Activated CD4-positive, alpha-beta T cell treated with anti-CD3 and anti-CD28 coated beads, Interleukin-2, amount 10 ng/mL, durations not matched to agents 7 days and 5 days (primary cell): ENCODE results near the gene FBLIM1. TPM values are rescaled to one million over a fixed set of nuclear protein-coding genes. Genes with fewer than 3 reads are reported as not detected.

Source experiments
- CTCF ChIA-PET: fragments of 350-600 bp; sonication (Branson Sonifier 250); formaldehyde crosslinking; loops from one replicate; lab custom pipeline; 2021; ENCODE audit warnings: antibody characterized with exemption; lab: Charles Lee
- POLR2A ChIA-PET: fragments of 350-600 bp; sonication (Branson Sonifier 250); formaldehyde crosslinking; loops from one replicate; lab custom pipeline; 2021; ENCODE audit warnings: antibody characterized with exemption; lab: Charles Lee
- DNase-seq: peaks from one replicate; pipeline ENCODE4 v3.0.0-alpha.2; 2020
- H3K27ac Mint-ChIP-seq: one replicate; pipeline ENCODE4 v1.8.0; 2021; ENCODE audit warnings: mild to moderate bottlenecking, moderate library complexity, mixed read lengths
- H3K27me3 Mint-ChIP-seq: one replicate; pipeline ENCODE4 v1.8.0; 2021; ENCODE audit warnings: mixed read lengths
- H3K36me3 Mint-ChIP-seq: one replicate; pipeline ENCODE4 v1.8.0; 2021; ENCODE audit warnings: low read depth, mixed read lengths
- H3K4me1 Mint-ChIP-seq: one replicate; pipeline ENCODE4 v1.8.0; 2021; ENCODE audit warnings: mixed read lengths
- H3K4me3 Mint-ChIP-seq: one replicate; pipeline ENCODE4 v1.8.0; 2021; ENCODE audit warnings: mild to moderate bottlenecking, moderate library complexity, mixed read lengths
- H3K9me3 Mint-ChIP-seq: one replicate; pipeline ENCODE4 v1.8.0; 2021; ENCODE audit warnings: mixed read lengths
- total RNA-seq, 2 experiments: library from RNA; stranded (reverse); gene quantifications; one replicate each; pipeline ENCODE4 v1.2.3, GENCODE V29; 2021

The FBLIM1 gene
- total RNA-seq, 2 experiments from 2014 or later = 0.12 TPM; not detected in 1

DNA sequence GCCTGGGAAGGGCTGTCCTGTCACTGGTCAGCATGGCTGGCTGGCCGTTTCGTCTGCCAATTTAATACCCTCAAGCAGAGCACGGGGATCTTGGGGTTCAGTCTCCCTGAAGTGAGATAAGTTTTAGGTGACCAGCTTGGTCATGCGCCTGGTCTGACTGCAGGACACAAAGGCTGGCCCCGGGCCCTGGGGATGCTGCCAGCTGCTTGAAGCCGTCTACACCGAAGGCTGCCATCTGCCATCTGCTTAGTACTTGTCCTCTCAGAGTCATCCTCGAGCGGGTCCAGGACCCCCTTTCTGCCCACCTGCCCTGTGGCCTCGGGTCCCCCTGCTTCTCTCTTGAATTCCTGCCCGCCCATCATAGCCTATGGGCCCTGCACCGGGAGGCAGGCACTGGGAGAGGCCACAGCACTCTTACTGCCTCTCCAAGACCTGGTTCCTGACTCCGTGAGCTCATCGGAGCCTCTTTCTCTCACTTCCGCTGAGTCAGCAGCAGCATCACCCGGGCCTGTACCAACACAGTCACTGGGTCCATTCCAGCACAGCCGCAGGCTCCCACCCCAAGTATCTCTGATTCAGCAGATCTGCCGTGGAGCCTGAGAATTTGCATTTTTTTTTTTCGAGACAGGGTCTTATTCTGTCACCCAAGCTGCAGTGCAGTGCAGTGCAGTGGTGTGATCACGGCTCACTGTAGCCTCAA is 7.0 kb downstream of the FBLIM1 start:
- no peak for DNase-seq
- Mint-ChIP-seq H3K27me3 (peaks cover 11% of the 10 kb centered on the region), H3K4me3 (no peak overlapping the region), H3K9me3 (no peaks in the 10 kb centered on the region), H3K4me1 (no peaks in the 10 kb centered on the region), H3K27ac (no peak overlapping the region), H3K36me3 (no peaks in the 10 kb centered on the region)
- ChIA-PET POLR2A (no interaction called here), CTCF (interaction anchor here (0.6 to 1.2 kb wide), 3 partner anchors 10 to 26 kb away, joined by 3 to 5 read pairs (median 3); no protein-coding TSS in a partner anchor)

DNA sequence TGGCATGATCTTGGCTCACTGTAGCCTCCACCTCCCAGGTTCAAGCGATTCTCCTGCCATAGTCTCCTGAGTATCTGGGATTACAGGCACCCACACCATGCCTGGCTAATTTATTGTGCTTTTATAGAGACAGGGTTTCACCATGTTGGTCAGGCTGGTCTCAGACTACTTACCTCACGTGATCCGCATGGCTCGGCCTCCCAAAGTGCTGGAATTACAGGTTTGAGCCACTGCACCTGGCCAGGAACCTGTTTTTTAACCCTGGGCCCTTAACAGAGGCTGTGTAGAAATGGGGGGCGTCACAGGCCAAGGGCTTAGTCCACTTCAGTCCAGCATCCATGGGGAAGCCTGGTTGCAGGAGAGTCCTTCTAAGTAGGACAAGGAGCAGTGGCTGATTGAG is 9.3 kb downstream of the FBLIM1 start:
- Mint-ChIP-seq H3K36me3 (no peaks in the 10 kb centered on the region), H3K27ac (no peak overlapping the region), H3K27me3 (peaks cover 6% of the 10 kb centered on the region), H3K4me1 (no peaks in the 10 kb centered on the region), H3K4me3 (no peak overlapping the region), H3K9me3 (no peaks in the 10 kb centered on the region)
- no peak for DNase-seq
- ChIA-PET POLR2A (no interaction called here), CTCF (no interaction called here)

DNA sequence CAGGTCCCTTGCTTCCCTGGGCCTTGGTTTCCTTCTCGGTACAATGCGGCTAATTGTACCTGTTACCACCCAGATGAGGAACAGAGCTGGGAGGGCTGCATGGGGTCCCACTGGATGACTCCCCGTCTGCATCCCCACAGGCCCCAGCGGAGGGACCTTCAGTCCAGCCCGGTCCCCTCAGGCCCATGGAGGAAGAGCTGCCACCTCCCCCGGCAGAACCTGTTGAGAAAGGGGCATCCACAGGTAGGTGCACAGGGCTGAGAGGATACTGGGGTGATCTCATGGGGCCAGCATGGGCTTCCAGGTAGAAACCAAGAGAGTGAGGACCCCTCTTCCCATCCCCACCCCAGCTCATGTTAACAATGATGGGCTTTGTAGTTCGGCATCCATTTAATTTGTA is 9.8 kb downstream of the FBLIM1 start:
- H3K9me3 Mint-ChIP-seq = no peaks in the 10 kb centered on the region
- POLR2A ChIA-PET = no interaction called here
- no peak overlapping the region for H3K4me3 Mint-ChIP-seq

DNA sequence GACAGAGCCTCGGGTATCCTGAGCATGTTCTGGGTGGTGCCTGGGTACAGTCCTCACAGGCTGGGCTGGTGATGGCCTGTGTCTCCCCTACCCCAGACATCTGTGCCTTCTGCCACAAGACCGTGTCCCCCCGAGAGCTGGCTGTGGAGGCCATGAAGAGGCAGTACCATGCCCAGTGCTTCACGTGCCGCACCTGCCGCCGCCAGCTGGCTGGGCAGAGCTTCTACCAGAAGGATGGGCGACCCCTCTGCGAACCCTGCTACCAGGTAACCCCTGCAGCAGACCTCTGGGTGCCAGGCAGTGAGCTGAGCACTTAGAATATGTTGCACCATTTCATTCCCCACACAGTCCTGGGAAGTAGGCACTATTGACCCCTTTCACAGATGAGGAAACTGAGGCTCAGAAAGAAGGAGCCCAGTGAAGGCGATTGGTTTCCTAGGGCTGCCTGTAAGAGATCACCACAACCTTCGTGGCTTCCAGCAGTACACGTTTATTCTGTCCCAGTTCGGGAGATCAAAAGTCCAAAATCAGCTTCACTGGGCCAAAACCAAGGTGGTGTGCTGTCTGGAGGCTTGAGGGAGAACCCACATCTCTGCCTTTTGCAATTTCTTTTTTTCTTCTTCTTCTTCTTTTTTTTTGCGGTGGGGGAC is 11.8 kb downstream of the FBLIM1 start:
- ChIA-PET POLR2A (no interaction called here), CTCF (interaction anchor here (0.6 kb wide), 3 partner anchors 10 to 75 kb away, joined by 3 to 5 read pairs (median 3); no protein-coding TSS in a partner anchor)
- Mint-ChIP-seq H3K4me3 (no peak overlapping the region), H3K36me3 (no peaks in the 10 kb centered on the region), H3K27ac (no peak overlapping the region), H3K27me3 (peaks cover 6% of the 10 kb centered on the region), H3K4me1 (no peaks in the 10 kb centered on the region), H3K9me3 (no peaks in the 10 kb centered on the region)
- no peak for DNase-seq

More for the DNA sequence above, 9.8 kb downstream of the FBLIM1 start:
- Mint-ChIP-seq H3K36me3 (no peaks in the 10 kb centered on the region), H3K27me3 (peaks cover 6% of the 10 kb centered on the region), H3K4me1 (no peaks in the 10 kb centered on the region), H3K27ac (no peak overlapping the region)
- no peak for DNase-seq
- CTCF ChIA-PET = no interaction called here

DNA sequence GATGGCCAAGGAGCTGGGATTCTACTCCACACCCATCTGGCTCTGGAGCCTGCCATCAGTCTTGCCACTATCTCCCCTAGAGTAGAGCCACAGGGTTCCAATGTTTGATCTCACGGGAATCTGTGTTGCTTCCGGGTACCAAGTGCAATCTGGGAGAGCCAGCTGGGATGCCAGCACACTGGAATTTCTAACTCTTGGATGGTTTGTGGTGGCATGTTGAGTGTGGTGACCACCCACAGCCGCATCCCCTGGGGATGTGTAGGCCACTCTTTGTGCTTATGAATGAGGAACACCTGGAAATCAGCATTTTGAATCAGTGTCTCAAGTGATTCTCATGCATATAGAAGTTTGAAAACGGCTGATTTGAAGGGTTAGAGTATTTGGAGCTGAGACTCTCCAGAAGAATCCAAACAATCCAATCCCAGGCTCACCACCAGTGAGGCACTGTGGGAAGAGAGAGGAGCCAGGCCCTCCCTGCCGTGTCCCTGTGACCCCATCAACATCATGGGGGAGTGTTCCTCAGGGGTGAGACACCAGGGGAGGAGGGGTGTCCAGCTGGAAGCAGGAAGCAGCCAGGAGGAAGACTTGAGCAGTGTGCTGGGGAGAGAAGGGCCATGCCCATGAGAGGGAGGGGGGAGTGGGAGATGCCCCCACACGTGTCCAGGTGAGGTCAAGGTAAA is 13.4 kb downstream of the FBLIM1 start:
- CTCF ChIA-PET = interaction anchor here (0.6 to 0.8 kb wide), 2 partner anchors 86 to 167 kb away, joined by 3 read pairs; no protein-coding TSS in a partner anchor
- Mint-ChIP-seq H3K27ac (no peak overlapping the region), H3K27me3 (peaks cover 6% of the 10 kb centered on the region), H3K9me3 (no peaks in the 10 kb centered on the region), H3K4me1 (no peaks in the 10 kb centered on the region), H3K4me3 (no peak overlapping the region), H3K36me3 (no peaks in the 10 kb centered on the region)
- POLR2A ChIA-PET = no interaction called here
- no peak for DNase-seq

DNA sequence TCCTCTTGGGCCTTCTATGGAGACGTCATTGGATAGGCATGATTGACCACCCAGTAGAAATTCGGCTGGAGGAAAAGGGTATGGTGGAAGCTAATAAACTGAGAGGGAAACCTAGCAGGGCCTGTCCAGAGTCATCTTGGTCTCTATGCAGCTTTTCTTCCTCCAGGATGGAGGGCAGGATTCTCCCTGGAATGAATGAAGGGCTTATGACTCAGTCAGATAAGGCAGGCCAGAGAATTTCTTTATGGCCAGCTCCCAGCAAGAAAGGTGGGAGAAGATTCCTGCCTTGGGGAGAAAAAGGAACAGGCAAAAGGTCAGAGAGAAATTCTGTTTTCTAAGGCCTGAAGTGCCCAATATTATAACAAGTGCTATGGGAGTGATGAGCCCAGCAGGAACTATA is 17.1 kb downstream of the FBLIM1 start:
- H3K4me3 Mint-ChIP-seq = no peak overlapping the region
- H3K4me1 Mint-ChIP-seq = no peaks in the 10 kb centered on the region
- peaks cover 6% of the 10 kb centered on the region for H3K27me3 Mint-ChIP-seq
- H3K36me3 Mint-ChIP-seq = no peaks in the 10 kb centered on the region
- no peak for DNase-seq
- CTCF ChIA-PET = interaction anchor here (0.6 to 2.3 kb wide), 5 partner anchors 10 to 57 kb away, joined by 3 to 7 read pairs (median 3); no protein-coding TSS in a partner anchor
- H3K27ac Mint-ChIP-seq = no peak overlapping the region
- POLR2A ChIA-PET = no interaction called here
- no peaks in the 10 kb centered on the region for H3K9me3 Mint-ChIP-seq

DNA sequence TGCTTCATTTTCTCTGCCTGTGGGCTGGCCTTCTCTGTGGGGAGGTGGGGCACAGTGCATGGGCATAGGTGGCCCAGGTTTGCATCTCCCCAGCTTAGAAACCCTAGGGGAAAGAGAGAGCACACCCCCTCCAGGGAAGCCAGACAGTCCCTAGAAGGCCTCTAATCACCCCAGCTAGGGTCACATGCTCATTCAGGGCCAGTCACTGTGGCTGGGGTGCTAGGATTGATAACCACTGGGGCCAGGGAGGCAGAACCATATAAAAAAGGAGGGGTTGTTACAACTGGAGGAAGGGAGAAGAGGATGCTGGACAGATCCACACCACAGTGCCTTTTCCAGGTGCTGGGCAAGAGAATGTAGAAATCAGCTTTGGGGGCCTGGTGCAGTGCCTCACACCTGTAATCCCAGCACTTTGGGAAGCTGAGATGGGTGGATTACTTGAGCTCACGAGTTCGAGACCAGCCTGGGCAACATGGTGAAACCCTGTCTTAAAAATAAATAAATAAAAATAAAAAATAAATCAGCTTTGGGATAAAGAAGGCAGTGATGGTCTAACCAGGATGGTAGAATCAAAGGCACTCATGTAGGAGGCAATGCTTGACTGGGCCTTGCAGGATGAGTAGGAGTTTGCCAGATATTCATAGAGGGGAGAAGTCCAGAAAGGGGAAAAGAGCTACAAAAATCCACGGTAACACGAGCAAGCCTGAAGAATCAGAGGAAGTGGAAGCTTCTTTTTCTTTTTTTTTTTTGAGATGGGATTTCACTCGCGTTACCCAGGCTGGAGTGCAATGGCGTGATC is 19.5 kb downstream of the FBLIM1 start:
- Mint-ChIP-seq H3K9me3 (no peaks in the 10 kb centered on the region), H3K27me3 (no peaks in the 10 kb centered on the region), H3K36me3 (no peaks in the 10 kb centered on the region), H3K4me3 (no peak overlapping the region), H3K27ac (no peak overlapping the region), H3K4me1 (no peaks in the 10 kb centered on the region)
- ChIA-PET CTCF (interaction anchor here (0.6 to 0.7 kb wide), 2 partner anchors 119 to 485 kb away, joined by 3 to 5 read pairs; no protein-coding TSS in a partner anchor), POLR2A (no interaction called here)
- DNase-seq = no peak

DNA sequence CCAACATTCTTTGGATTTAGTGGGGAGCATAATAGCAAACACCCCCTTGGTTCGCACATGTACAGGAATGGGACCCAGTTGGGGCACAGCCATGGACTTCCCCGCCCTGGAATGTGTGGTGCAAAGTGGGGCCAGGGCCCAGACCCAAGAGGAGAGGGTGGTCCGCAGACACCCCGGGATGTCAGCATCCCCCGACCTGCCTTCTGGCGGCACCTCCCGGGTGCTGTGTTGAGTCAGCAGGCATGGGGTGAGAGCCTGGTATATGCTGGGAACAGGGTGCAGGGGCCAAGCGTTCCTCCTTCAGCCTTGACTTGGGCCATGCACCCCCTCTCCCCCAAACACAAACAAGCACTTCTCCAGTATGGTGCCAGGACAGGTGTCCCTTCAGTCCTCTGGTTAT is 27.1 kb downstream of the FBLIM1 start:
- Mint-ChIP-seq H3K9me3 (no peaks in the 10 kb centered on the region), H3K4me1 (no peaks in the 10 kb centered on the region), H3K36me3 (no peaks in the 10 kb centered on the region), H3K27ac (no peak overlapping the region), H3K4me3 (no peak overlapping the region), H3K27me3 (peaks cover 3% of the 10 kb centered on the region)
- DNase-seq = no peak
- POLR2A ChIA-PET = no interaction called here
- CTCF ChIA-PET = no interaction called here

DNA sequence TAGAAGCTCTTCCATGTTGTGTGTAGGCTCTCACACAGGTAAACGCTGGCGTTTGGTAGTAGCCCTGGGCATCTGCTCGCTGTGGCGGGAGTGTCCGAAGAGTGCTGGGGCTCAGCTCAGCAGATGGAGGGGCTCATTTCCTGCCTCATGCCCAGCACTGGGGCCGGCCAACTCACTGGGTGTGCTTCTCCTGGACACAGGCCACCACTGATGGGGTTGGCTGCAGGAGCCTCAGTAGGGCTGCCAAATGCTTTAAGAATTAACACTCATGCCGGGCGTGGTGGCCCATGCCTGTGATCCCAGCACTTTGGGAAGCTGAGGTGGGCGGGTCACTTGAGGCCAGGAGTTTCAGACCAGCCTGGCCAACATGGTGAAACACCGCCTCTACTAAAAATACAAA is 28.0 kb downstream of the FBLIM1 start:
- DNase-seq = no peak
- no peak overlapping the region for H3K27ac Mint-ChIP-seq
- ChIA-PET CTCF (interaction anchor here (1.6 kb wide), 1 partner anchor 208 kb away, joined by 4 read pairs; no protein-coding TSS in a partner anchor), POLR2A (no interaction called here)
- H3K4me1 Mint-ChIP-seq = no peaks in the 10 kb centered on the region
- H3K4me3 Mint-ChIP-seq = no peak overlapping the region
- no peaks in the 10 kb centered on the region for H3K9me3 Mint-ChIP-seq
- H3K27me3 Mint-ChIP-seq = peaks cover 3% of the 10 kb centered on the region
- H3K36me3 Mint-ChIP-seq = no peaks in the 10 kb centered on the region

DNA sequence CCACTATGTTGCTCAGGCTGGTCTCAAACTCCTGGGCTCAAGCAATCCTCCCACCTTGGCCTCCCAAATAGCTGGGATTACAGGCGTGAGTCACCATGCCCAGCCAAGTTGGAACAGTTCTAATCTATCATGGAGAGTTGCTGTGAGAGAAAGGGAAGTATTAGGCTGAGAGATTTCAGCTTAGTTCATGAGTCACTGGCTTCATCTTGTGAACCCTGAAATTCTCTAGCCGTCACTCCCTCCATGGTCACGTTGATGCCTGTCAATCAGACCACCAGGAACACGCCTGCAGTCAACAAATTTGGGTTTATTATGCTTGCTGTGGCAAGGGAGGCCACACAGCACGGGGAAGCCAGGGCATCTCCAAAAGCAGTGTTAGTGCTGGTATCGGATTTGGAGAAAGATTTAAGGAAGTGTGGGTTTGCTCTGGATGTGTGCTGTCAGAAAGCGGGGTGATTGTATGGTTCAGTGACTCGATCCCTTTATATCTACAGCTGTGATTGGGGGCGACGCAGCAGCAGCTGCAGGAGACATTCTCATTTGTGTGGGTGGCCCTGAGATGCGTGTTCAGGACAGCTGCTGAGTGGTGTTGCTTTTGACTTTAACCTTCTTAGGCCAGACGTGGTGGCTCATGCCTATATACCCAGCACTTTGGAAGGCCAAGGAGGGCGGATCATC is 30.2 kb downstream of the FBLIM1 start:
- ChIA-PET CTCF (interaction anchor here (1.1 to 1.3 kb wide), 2 partner anchors 9 to 206 kb away, joined by 3 read pairs; no protein-coding TSS in a partner anchor), POLR2A (no interaction called here)
- no peak for DNase-seq
- H3K4me3 Mint-ChIP-seq = no peak overlapping the region
- H3K9me3 Mint-ChIP-seq = no peaks in the 10 kb centered on the region
- no peak overlapping the region for H3K27ac Mint-ChIP-seq
- no peaks in the 10 kb centered on the region for H3K36me3 Mint-ChIP-seq
- H3K4me1 Mint-ChIP-seq = peaks cover 3% of the 10 kb centered on the region
- H3K27me3 Mint-ChIP-seq = peaks cover 3% of the 10 kb centered on the region

DNA sequence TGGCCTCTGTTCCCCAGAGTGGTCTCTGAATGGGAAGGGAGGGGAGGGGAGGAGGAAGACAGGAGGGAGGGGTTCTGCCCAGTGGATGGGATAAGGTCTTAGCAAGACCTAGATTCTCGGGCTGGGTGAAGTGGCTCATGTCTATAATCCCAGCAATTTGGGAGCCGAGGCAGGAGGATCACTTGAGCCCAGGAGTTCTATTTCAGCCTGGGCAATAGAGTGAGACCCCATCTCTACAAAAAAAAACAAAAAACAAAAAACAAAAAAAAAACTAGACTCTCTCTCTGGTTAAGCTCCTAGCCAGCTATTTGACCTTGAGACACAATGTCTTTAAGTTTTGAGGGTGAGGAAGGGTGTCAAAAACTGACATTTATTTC is 37.5 kb downstream of the FBLIM1 start:
- peaks cover 3% of the 10 kb centered on the region for H3K4me1 Mint-ChIP-seq
- DNase-seq = no peak
- ChIA-PET CTCF (interaction anchor here (0.6 to 1.7 kb wide), 5 partner anchors 14 to 259 kb away, joined by 3 to 4 read pairs (median 4); no protein-coding TSS in a partner anchor), POLR2A (no interaction called here)
- no peaks in the 10 kb centered on the region for H3K9me3 Mint-ChIP-seq
- no peaks in the 10 kb centered on the region for H3K36me3 Mint-ChIP-seq
- no peak overlapping the region for H3K4me3 Mint-ChIP-seq
- no peaks in the 10 kb centered on the region for H3K27me3 Mint-ChIP-seq
- no peak overlapping the region for H3K27ac Mint-ChIP-seq
